Esophagus muscularis mucosa (tissue), 3 donors: Measurements from ENCODE around the gene RNF34.

Source experiments
- CTCF ChIP-seq, 3 experiments: fragments of 200-600 bp in 2 of 3; fragments of 450-650 bp in 1 of 3; sonication (generic) in 2 of 3; IDR thresholded peaks; one replicate each; pipeline ENCODE4 v1.5.1; 2017 to 2019; ENCODE audit warnings: antibody characterized with exemption in 3 of 3, mild to moderate bottlenecking in 2 of 3, moderate library complexity in 1 of 3
- POLR2A ChIP-seq: fragments of 450-650 bp; IDR thresholded peaks from one replicate; pipeline ENCODE4 v1.6.1; 2017; ENCODE audit warnings: antibody characterized with exemption, moderate library complexity, mild to moderate bottlenecking, low read depth

GRCh38 chr12:121442028-121442948 lies 42.4 kb downstream of the RNF34 start:
- TF ChIP-seq CTCF (IDR thresholded peaks at IDR 0.05) = no peak
- no peak for TF ChIP-seq POLR2A
